RPMI8226 (cell line): ENCODE results near the gene SLC8A2.
"Not testable (repeated sequence)": the region's sequence is repeated elsewhere in the genome, so short reads cannot be mapped to it uniquely, and the experiment has no call there.

ENCODE experiments used
- DNase-seq: peaks from one replicate; pipeline ENCODE4 v3.0.0-alpha.2; 2015

Gene SLC8A2

DNA sequence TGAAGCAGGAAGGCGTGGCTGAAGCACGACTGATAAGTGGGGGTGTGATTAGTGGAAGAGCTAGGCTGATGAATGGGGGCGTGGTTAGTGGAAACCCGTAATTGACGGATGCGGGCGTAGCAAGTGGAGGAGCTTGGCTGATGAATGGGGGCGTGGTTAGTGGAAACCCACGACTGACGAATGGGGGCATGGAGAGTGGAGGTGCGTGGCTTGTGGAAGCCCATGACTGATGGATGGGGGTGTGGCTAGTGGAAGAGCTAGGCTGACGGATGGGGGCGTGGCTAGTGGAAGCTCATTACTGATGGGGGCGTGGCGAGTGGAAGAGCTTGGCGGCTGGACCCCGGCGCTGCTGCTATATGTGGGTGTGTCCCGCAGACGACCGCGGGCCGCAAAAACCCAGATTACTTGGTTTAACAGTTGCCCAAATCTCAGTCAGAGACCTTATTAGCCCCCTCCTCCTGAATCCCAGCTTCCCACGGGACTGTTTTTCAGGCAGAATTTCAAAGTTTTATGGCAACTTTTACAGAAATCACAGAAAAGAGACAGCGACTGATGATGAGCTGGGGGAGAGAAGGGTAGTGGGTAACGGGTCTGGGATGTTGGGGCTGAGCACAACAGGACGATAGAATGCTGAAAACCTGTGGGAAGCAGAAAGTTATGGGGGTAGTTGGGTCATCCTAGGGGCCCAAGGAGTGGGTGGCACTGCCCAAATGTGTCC lies 43.4 kb downstream of the SLC8A2 start:
- peak; percentile 77 for DNase-seq

DNA sequence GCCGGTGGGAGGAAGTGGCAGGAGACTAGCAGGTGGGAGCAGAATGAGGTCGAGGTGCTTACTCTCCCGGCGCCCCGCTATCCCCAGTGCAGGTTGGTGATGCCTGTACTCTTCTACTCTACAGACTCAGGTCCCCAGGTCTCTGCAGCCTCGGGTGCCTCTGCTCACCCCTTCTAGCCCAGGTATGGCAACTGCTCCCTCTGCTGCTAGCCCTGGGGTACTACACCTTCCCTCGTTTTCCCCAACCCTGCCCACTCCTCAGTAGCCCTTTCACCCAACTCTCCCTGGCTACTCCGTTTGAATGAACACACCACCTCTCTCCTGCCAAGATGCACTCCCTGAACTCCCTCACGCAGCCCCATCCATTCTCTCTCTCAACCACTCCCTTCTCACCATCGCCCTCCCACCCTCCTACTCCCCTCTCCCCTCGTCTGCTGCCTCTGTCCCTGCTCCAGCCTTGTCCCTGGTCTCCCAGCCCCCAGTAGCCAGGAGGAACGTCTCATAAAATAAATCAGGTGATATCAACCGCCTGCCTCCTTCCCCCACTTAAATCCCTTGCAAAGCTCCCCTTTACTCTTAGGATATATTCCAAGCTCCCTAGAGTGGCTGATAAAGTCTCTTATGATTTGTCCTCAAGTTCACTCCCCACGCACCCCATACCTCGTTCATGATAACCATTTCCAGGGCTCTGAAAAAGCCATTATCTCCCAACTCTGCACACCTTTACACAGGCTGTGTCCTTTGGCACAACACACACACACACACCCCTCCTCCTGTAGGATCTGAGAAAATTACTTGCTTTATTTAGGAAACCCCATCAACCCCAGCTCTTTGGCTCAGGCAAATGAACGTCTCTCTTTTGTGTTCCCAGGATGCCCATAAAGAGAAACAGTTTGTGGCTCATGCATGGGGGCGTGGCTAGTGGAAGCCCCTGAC lies 44.2 kb downstream of the SLC8A2 start:
- peak; percentile 61 for DNase-seq

DNA sequence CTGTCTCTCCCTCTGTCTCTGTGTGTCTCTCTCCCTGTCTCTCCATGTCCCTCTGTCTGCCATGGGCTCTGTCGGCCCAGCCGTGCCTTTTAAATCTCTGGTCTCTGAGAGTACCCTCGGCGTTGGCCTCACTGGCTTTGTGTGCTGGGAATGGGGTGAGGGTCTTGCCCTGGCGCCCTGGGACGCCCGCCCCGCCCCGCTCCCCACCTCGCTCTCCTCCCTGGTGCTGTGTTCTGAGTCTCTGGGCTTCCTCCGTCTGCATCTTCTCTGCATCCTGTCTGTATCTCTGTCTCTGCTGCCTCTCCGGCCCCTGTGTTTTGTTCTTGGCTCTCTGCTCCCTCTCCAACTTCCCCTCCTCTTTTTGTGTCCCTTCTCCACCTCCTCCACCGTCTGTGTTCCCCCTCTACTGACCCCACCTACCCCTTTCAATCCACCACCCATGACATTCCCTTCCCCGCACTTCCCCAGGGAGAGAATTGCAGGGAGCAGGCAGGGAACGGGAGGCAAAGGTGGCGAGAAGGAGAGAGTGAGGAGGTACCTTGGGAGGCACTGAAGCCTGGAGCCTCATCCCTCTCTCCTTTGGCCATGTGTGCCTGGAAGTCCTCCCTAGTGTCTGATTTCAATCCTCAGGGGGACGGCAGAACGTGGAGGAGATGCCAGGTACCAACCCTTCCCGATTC lies 48.4 kb downstream of the SLC8A2 start:
- no peak for DNase-seq

DNA sequence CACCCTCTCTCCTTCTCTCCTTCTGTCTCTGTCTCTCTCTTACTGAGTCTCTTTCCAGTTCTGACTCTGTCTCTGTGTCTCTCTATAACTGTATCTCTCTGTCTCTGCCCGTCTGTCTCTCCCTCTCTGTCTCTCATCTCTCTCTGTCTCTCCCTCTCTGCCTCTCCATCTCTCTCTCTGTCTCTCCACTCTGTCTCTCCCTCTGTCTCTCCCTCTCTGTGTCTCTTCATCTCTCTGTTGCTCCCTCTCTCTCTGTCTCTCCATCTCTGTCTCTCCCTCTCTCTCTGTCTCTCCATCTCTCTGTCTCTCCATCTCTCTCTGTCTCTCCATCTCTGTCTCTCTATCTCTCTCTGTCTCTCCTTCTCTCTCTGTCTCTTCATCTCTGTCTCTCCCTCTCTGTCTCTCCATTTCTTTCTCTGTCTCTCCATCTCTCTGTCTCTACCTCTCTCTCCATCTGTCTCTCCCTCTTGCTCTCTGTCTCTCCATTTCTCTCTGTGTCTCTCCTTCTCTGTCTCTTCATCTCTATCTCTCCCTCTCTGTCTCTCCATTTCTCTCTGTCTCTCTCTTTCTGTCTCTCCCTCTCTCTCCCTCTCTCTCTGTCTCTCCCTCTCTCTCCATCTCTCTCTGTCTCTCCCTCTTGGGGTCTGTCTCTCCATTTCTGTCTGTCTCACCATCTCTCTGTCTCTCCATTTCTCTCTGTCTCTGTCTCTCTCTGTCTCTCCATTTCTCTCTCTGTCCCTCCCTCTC lies 49.1 kb downstream of the SLC8A2 start:
- no peak for DNase-seq

DNA sequence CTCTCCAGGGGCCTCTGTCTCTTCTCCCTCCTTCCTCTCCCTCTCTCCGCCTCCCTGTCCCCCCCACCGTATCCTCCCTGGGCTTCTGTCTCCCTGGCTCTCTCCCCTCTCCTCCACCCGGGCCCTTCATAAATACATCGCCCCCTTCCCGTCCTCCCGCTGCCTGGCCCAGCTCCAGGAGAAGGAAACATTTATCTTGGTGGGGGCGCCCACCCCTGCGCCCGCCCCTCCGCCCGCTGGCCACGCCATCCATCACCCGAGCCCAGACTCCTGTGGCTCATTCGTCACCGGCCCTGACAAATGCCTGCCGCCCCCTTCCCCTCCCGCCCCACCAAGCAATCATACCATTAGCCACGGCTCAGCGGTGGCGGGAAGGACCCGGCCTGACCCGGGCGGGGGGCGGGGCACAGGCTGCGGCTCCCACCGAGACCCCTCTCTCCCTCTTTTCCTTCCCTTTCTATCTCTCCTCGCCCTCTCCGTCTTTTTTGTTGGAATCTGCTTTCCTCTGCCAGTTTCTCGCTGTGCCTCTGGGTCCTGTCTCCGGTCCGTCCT lies 49.8 kb downstream of the SLC8A2 start:
- no peak for DNase-seq

DNA sequence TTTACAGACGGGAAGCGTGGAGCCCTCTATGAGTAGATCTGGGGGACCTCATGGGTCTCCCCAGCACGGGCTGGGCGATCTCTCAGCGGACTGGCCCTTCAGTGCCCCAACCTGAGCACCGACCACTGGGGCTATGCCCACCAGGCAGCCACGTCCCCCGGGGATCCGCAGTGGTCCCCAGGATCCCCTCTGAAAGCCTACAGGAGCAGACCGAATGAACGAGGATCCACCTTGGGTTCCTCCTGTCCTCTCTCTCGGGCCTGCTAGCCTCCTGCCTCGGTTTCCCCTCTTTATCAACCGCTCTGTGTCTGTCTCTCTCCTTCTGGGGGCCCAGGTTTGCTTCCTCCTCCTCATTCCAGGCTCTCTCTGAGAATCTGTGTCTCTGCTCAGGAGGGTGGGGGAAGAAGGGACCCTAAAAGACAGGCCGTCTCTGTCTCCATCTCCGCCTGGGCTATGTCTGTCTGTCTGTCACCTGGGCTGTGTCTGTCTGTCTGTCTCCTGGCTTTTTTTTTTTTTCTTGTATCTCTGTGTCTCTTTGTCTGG lies 50.4 kb downstream of the SLC8A2 start:
- DNase-seq: no peak

DNA sequence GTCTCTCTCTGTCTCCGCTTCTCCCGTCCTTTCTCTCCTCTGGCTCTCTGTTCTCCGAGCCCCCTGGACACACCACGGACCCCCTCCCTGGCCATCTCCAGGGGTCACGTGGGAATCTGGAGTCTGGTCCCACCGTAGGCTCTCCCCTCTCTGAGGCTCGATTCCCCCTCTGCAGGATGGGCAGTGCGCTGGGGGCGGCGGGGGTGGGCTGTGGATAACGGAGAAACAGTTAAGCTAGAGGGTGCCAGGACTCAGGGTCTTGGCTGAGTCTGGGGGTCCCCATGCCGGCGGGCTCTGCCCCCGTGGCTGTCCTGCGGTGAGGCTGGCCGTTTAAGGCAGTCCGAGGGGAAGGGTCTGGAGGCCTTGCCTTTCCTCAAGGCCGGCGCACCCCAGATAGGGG lies 51.9 kb downstream of the SLC8A2 start:
- DNase-seq: no peak

DNA sequence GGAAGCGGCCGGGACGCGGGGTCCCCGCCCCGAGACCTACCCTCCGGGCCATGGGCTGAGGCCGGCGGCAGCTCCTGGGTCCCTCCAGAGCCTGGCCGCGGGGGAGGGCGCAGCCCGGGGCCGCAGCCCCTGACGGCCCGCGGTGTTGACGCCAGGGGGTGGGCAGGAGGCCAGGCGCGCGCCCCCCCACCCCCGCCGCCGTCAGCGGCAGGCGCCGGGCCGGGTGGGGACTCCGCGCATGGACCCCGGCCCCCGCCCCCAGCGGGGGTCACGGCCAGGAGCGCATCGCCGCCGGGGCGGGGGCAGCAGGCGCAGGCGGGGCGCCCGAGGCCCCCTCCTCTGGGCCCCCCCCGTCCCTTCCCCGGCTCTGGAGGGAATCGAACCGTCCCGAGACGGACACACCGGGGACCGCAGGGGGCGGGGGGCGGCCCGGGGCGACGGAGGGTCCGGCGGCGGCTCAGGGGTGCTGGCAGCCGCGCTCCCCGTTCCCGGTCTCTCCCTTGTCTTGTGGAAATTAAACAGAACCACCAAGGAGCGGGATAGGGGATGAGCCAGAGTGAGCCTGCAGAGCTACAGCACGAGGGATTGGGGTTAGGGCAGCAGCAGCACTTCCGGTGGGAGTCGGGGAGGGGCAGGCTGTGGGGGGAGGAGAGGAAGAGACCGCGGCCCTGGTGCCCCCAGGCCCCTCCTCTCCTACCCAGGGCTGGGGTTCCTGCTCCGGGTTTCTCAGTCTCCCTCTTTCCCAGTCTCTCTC lies 52.5 kb downstream of the SLC8A2 start, which contains the start of gene MEIS3:
Gene MEIS3 (minus strand): TSS at position 498 of the 754 bp plus-strand sequence. CDS start 446 bp downstream, at position 52.
- DNase-seq: no peak

DNA sequence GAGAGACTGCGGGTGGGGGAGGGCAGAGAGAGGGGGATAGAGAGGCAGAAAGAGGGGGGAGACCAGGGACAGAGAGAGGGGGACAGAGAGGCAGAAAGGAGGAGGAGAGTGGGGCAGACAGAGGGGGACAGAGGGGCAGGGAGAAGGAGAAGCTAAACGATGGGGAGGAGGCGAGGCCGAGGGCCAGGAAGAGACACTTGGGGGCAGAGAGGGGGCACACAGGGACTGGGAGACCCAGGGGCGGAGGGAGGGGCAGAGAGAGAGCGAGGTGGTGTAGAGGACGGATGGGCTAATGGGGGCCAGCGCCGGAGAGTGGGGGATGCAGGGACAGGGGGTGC lies 53.0 kb downstream of the SLC8A2 start:
- no peak for DNase-seq

DNA sequence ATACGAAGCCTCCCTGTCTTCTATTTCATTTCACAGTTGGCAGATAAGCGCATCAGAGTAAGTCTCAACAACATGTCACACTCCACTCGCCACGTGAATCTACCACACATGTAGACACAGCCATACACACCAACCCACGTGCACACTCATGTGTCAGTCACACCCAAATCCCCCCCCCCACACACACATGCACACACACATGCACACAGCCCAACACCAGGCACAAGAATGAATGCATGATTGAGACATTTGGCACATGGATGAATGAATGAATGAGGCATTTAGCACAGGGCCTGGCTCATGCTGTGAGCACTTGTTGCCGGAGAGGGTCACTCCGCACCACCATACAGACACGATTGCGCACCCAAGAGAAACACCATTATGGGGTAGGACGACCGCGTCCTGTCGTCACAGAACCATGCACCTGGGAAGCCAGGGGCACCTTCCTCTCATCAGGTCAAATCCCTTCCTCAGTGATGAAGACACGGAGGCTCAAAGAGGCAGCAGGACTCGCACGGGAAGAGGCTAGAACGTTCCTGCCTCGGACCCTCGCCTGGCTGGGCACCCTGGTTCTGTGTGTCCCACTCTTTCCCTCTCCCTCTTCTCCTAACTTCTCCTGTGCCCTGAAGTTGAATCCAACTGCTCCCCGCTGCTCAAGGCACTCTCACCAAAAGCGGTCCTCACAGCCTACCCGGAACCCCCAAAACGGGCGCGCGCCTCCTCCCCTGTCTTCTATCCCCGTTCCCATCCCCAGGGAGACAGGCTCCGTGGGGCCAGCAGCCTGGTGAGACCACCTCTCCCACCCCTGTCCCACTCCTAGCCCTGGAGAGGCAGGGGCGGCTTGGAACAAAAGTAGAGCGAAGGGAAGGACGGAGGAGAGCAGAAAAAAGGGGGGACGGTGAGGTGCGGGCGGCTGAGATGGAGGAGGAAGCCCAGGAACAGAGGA lies 53.7 kb downstream of the SLC8A2 start:
- DNase-seq: no peak

DNA sequence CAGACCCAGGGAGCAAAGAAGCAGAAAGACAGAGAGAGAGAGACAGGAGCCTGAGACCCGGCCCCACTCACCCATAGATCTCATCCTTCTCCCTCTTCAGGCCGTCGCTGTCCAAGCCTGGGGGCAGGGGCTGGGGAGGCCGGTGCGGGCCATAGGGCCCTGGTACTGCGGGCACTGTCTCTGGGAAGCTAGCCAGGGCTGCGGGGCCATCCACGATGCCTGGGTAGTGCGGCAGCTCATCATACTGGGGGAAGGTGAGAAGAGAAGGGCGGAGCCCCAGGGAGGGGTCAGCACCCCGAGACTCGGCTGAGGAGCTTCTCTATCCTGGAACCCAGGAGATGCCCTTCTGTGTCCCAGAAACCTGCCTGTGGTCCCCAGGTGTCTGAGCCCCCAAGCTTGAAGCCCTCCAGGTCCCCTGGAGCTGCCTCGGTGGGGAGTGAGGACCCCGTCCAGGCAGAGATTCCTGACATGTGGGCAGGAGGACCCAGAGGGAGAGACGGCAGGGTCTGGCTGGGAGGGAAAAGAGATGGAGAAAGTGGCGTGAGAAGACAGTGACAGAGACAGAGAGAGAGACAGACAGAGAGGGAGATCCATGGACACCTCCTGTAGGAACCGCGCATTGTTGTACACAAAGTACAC lies 54.5 kb downstream of the SLC8A2 start:
- no peak for DNase-seq

DNA sequence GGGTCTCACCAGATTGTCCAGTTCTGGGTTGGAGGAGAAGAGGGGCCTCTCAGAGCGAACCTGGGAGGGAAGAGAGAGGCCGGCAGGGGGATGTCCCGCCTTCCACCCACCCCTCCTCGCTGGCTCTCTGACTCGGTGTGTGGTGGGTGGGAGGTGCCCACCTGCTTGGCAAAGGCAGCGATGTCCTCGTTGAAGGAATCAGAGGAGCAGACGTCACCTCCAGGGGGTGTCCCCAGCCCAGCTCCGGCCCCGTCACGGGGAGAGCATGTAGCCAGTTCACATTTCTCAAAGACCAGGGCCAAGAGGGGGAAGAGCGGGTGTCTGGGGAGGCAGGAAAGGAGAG lies 55.1 kb downstream of the SLC8A2 start:
- DNase-seq: no peak

DNA sequence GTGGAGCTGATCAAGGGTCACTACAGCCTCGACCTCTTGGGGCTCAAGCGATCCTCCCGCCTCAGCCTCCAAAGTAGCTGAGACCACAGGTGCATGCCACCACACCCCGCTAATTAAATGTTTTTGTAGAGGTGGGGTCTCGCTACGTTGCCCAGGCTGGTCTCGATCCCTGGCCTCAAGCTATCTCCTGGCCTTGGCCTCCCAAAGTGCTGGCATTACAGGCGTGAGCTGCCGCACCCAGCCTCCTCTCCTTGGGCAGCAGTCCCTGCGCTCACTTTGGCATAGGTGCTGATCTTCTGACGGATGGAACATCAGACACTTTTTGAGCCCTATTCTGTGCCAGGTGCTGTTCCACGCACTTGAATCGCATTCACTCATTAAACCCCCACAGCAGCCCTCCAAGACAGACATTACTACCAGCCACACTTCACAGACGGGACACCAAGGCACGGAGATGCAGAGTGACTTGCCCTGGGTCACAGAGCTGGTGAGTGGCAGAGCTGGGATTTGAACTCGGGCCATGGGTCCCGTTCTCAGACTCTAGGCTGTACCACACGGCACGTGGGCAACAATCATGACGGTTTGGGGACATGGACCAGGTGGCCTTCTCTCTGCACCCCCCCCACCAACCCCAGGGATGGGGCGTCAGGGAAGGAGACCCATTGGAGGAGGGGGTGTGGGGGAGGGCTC lies 55.6 kb downstream of the SLC8A2 start:
- DNase-seq: no peak

DNA sequence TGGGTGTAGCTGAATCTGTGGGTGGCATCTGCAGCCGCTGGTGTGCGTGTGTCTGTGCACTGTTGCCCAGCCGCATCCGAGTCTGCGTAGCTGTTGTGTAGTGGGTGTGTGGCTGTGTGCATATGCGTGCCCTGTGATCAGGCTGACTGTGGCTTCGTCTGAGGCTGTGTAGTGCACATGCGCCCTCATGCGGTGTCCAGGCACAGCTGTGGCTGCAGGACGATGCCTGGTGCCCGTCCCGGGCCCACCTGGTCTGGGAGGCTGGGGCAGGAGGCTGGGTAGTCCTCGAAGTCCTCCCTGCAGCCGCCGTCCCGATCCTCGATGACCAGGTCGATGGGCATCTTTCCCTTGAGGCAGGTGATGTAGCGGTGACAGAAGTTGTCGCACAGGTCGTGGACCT lies 57.2 kb downstream of the SLC8A2 start:
- DNase-seq: peak; percentile 62

DNA sequence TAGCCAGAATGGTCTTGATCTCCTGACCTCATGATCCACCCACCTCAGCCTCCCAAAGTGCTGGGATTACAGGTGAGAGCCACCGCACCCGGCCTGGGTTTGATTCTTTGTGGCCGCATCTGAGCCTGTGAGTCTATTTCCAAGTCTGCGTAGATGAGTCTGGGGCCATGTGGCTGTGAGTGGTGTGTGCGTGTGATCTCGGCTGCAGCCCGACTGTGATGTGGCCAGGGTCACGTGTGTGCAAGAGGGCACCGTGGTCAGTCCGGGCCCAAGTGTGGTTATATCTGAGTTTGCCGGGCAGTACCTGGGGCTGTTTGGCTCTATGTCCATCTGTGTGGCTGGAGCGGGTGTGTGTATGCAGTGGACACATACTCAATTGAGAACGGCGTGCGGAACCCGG lies 57.8 kb downstream of the SLC8A2 start:
- no peak for DNase-seq

DNA sequence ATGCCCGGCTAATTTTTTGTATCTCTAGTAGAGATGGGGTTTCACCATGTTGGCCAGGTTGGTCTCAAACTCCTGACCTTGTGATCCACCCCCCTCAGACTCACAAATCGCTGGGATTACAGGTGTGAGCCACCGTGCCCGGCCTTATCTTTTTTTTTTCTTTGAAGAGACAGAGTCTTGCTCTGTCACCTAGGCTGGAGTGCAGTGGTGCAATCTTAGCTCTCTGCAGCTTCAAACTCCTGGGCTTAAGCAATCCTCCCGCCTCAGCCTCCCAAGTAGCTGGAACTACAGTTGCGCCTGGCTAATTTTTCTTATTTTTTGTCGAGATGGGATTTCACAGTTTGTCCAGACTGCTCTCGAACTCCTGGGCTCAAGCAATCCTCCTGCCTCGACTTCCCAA lies 60.0 kb downstream of the SLC8A2 start:
- DNase-seq: not testable (repeated sequence)

DNA sequence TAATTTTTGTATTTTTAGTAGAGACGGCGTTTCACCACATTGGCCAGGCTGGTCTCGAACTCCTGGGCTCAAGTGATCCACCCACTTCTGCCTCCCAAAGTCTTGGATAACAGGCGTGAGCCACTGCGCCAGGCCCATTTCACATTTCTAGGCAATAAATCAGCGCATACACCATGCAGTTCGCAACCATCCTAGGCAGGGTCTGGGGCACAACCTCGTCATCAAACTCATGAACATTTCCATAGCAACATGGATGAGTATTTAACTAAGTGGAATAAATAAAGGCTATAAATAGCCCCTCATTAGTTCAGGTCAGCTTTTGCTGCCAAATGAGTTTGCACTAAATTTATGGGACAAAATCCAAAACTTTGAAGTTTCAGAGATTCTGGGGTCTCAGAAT lies 60.6 kb downstream of the SLC8A2 start:
- no peak for DNase-seq

DNA sequence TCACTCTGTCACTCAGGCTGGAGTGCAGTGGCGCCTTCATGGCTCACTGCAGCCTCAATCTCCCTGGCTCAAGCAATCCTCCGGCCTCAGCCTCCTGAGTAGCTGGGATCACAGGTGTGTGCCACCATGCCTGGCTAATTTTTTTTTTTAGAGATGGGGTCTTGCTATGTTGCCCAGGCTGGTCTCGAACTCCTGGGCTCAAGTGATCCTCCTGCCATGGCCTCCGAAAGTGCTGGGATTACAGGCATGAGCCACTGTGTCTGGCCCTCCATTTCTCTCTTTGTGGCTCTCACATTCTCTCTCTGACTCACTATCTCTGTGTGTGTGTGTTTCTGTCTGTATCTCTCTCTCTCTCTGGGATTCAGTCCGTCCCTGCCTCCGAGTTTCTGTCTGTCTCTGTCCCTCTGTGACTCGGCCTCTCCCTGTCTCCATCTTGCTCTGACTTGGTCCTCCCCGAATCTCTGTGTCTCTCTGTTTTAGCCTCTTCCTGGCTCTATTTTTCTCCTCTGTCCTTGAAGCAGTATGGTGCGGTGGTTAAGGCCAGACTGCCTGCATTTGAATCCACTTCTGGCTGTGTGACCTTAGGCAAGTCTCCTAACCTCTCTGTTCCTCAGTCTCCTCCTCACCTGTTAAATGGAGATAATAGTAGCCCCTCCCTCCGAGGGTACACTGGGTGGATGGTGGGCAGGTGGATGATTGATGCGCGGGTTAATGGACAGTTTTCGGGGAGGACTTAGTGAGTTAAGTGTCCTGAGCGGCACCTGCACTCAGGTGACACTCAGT lies 63.3 kb downstream of the SLC8A2 start:
- no peak for DNase-seq

DNA sequence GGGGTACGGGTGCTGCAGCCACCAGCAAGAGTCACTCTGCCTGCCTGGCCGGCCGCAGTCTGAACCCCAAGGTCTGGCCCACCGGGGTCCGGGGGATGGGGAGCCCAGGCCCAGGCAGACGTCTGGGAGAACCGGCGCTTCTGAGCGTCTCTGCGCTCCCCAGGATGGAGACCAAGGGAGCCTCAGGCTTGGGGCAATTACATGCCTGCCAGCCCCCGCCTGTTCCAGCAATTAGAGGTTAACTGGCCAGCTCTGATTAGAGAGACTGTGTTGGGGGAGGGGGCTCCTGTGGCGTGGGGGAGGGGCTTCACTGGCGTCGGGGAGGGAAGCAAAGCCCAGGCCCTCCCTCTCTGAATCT lies 64.3 kb downstream of the SLC8A2 start:
- DNase-seq: no peak
